ENCODE measurements around the gene DSC2. TPM values are rescaled to one million over a fixed set of nuclear protein-coding genes. Genes with fewer than 3 reads are reported as not detected.
"Not testable (repeated sequence)": the region's sequence is repeated elsewhere in the genome, so short reads cannot be mapped to it uniquely, and the experiment has no call there.

Gene DSC2
- total RNA-seq, 2 donors from 2014 or later: 8.9 to 9.3 TPM

- DNase-seq: no peak
- H3K27ac ChIP-seq: no peak overlapping the region
- 9 to 11% methylated on average over 18 of the region's 18 CpGs for WGBS, 2 donors
- no peak for ATAC-seq
- H3K36me3 ChIP-seq (replicated peaks in 1 of 2; ENCODE audit: insufficient read depth in 1 of 2, low read depth in 2 of 2): no peaks in the 10 kb centered on the region
- H3K9me3 ChIP-seq: no peaks in the 10 kb centered on the region
- intact Hi-C loops (cut with DNase I): no loop called here
- peaks cover 5 to 41% of the 10 kb centered on the region in 2 donors for H3K27me3 ChIP-seq
- peaks cover 20% of the 10 kb centered on the region for H3K4me1 ChIP-seq
- TF ChIP-seq, protein P1, sequence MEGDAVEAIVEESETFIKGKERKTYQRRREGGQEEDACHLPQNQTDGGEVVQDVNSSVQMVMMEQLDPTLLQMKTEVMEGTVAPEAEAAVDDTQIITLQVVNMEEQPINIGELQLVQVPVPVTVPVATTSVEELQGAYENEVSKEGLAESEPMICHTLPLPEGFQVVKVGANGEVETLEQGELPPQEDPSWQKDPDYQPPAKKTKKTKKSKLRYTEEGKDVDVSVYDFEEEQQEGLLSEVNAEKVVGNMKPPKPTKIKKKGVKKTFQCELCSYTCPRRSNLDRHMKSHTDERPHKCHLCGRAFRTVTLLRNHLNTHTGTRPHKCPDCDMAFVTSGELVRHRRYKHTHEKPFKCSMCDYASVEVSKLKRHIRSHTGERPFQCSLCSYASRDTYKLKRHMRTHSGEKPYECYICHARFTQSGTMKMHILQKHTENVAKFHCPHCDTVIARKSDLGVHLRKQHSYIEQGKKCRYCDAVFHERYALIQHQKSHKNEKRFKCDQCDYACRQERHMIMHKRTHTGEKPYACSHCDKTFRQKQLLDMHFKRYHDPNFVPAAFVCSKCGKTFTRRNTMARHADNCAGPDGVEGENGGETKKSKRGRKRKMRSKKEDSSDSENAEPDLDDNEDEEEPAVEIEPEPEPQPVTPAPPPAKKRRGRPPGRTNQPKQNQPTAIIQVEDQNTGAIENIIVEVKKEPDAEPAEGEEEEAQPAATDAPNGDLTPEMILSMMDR (IDR thresholded peaks at IDR 0.05): no peak
- no peak for TF ChIP-seq POLR2A (IDR thresholded peaks at IDR 0.05)
- H3K4me3 ChIP-seq: no peak overlapping the region
Observed at GRCh38 chr18:31040686-31041270, 61.4 kb downstream of the DSC2 start.

DNA sequence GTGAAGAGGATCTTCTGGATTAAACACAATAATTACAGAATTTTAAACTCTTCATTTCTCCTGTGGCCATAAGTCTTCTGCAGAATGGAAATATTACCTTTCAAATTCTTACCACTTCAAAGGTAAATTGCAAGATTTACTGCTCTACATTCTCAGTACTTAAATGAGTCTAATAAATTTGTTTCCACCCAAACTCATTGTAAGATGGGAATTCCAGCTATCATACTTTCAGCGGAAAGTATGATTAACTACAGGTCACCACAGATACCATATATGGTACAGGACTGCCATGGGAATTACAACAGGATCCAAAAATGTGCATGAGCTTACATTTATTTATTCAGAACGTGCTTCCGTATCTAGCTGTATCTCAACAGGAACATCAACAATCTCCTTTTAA, 62.8 kb downstream of the DSC2 start:
- TF ChIP-seq, protein P1 (IDR thresholded peaks at IDR 0.05): no peak
- no peak for TF ChIP-seq POLR2A (IDR thresholded peaks at IDR 0.05)
- no peak overlapping the region for H3K27ac ChIP-seq
- ATAC-seq: no peak
- H3K4me1 ChIP-seq: peaks cover 20% of the 10 kb centered on the region
- H3K4me3 ChIP-seq: no peak overlapping the region
- WGBS, 2 donors: 54 to 60% methylated on average over 3 of the region's 3 CpGs
- peaks cover 5 to 41% of the 10 kb centered on the region in 2 donors for H3K27me3 ChIP-seq
- intact Hi-C loops (cut with DNase I): no loop called here
- DNase-seq: no peak
- H3K9me3 ChIP-seq: no peaks in the 10 kb centered on the region
- H3K36me3 ChIP-seq (replicated peaks in 1 of 2; ENCODE audit: insufficient read depth in 1 of 2, low read depth in 2 of 2): no peaks in the 10 kb centered on the region

DNA sequence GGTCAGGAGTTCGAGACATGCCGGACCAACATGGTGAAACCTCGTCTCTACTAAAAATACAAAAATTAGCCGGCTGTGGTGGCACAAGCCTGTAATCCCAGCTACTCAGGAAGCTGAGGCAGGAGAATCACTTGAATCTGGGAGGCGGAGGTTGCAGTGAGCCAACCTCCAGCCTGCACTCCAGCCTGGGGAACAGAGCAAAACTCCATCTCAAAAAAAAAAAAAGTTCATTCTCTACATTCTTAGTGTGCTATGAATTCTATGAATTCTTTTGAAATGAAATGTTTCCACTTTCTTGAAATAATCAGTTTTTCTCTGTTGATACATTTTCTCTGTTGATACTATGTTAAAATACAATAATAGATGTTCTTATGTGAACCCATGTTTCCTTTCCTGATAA, 64.5 kb downstream of the DSC2 start:
- H3K27me3 ChIP-seq: peaks cover 5 to 37% of the 10 kb centered on the region in 2 donors
- DNase-seq; ATAC-seq; H3K9me3 ChIP-seq; H3K4me3 ChIP-seq; H3K27ac ChIP-seq; H3K36me3 ChIP-seq (replicated peaks in 1 of 2; ENCODE audit: insufficient read depth in 1 of 2, low read depth in 2 of 2); intact Hi-C loops (cut with DNase I): not testable (repeated sequence)
- H3K4me1 ChIP-seq: peaks cover 16% of the 10 kb centered on the region
- 84 to 87% methylated on average over 5 of the region's 5 CpGs for WGBS, 2 donors

GRCh38 chr18:31034541-31034940, 67.7 kb downstream of the DSC2 start:
- intact Hi-C loops (cut with DNase I): no loop called here
- H3K27me3 ChIP-seq: peaks cover 5% of the 10 kb centered on the region in 2 donors

GRCh38 chr18:31030574-31031278, 71.5 kb downstream of the DSC2 start:
- DNase-seq (no peak), ATAC-seq (no peak)
- Histone ChIP-seq H3K9me3 (no peaks in the 10 kb centered on the region), H3K4me3 (no peak overlapping the region), H3K27ac (no peak overlapping the region), H3K27me3 (no peaks in the 10 kb centered on the region), H3K4me1 (no peaks in the 10 kb centered on the region), H3K36me3 (replicated peaks in 1 of 2; ENCODE audit: insufficient read depth in 1 of 2, low read depth in 2 of 2) (no peaks in the 10 kb centered on the region)
- intact Hi-C loops (cut with DNase I): no loop called here
- no peak for TF ChIP-seq POLR2A (IDR thresholded peaks at IDR 0.05)
- TF ChIP-seq, protein P1 (IDR thresholded peaks at IDR 0.05): no peak
- WGBS, 2 donors: 55 to 58% methylated on average over 4 of the region's 4 CpGs

More at GRCh38 chr18:31034541-31034940, 67.7 kb downstream of the DSC2 start:
- DNase-seq: no peak
- ATAC-seq: no peak
- TF ChIP-seq POLR2A (IDR thresholded peaks at IDR 0.05): no peak
- TF ChIP-seq, protein P1 (IDR thresholded peaks at IDR 0.05): no peak
- H3K9me3 ChIP-seq: no peaks in the 10 kb centered on the region
- WGBS, 2 donors: 70 to 76% methylated on average over 4 of the region's 4 CpGs
- H3K4me3 ChIP-seq: no peak overlapping the region
- H3K27ac ChIP-seq: no peak overlapping the region
- H3K36me3 ChIP-seq (replicated peaks in 1 of 2; ENCODE audit: insufficient read depth in 1 of 2, low read depth in 2 of 2): no peaks in the 10 kb centered on the region
- H3K4me1 ChIP-seq: no peaks in the 10 kb centered on the region

Measured in body of pancreas (tissue), 4 donors.